Measurements from ENCODE around the gene TSNAXIP1. TPM values are rescaled to one million over a fixed set of nuclear protein-coding genes. Genes with fewer than 3 reads are reported as not detected.

TSNAXIP1 gene
- polyA plus RNA-seq, 3 donors, result 0.23 TPM; not detected in 2

- H3K4me1 Mint-ChIP-seq, result no peaks in the 10 kb centered on the region
- no peaks in the 10 kb centered on the region for H3K9me3 ChIP-seq (replicated peaks in 1 of 2; ENCODE audit: control insufficient read depth in 1 of 2, insufficient read depth in 1 of 2, low read length in 2 of 2)
- H3K36me3 Mint-ChIP-seq, result peaks cover 33 to 47% of the 10 kb centered on the region in 2 donors
- H4K20me1 ChIP-seq (ENCODE audit: insufficient read depth, low read length), result no peaks in the 10 kb centered on the region
- H3K9me3 Mint-ChIP-seq, result no peaks in the 10 kb centered on the region
- H3K27ac Mint-ChIP-seq, result peak overlapping the region in 1 of 7 donors; percentile 6
- intact Hi-C loops (cut with micrococcal nuclease), result loop anchor here in 1 of 2 donors (10.0 kb wide), 1 partner anchor 239 kb away; no protein-coding TSS in a partner anchor
- H3K79me2 ChIP-seq (ENCODE audit: insufficient read depth, low read length), result no peaks in the 10 kb centered on the region
- no peaks in the 10 kb centered on the region for H3K27me3 ChIP-seq (ENCODE audit: control insufficient read depth in 2 of 2, insufficient read depth in 2 of 2, low read length in 2 of 2)
- H3K4me1 ChIP-seq (ENCODE audit: control insufficient read depth in 1 of 2, insufficient read depth in 2 of 2, low read length in 2 of 2), result no peaks in the 10 kb centered on the region
- peaks cover 0 to 2% (median 0%) of the 10 kb centered on the region in 3 donors for H3K27me3 Mint-ChIP-seq (ENCODE audit: low read depth in 3 of 3)
- no peak overlapping the region for H3K4me2 ChIP-seq (replicated peaks; ENCODE audit: extremely low read depth, low read length, poor library complexity, severe bottlenecking)
- WGBS (ENCODE audit: insufficient coverage), result 95% methylated on average over 12 of the region's 14 CpGs
- H3K27ac ChIP-seq (ENCODE audit: low read depth in 1 of 2, low read length in 2 of 2), result no peak overlapping the region
- no peak for DNase-seq
- TF ChIP-seq CTCF (IDR thresholded peaks at IDR 0.05), result no peak
- no peak overlapping the region for H2AFZ ChIP-seq (ENCODE audit: insufficient read depth, low read depth, low read length, poor library complexity, severe bottlenecking)
- no peak overlapping the region for H3K4me3 Mint-ChIP-seq
- H3K9ac ChIP-seq (ENCODE audit: insufficient read depth, low read length, poor library complexity, severe bottlenecking), result no peak overlapping the region
- no peak overlapping the region for H3K4me3 ChIP-seq (replicated peaks in 1 of 3; ENCODE audit: low read depth in 2 of 3, low read length in 3 of 3)
- H3K36me3 ChIP-seq (replicated peaks in 1 of 2; ENCODE audit: control insufficient read depth in 1 of 2, insufficient read depth in 2 of 2, low read length in 2 of 2), result peaks cover 42 to 51% of the 10 kb centered on the region in 2 donors
Observed at GRCh38 chr16:67825906-67826305, 19.2 kb downstream of the TSNAXIP1 start.

- Mint-ChIP-seq H3K36me3 (peaks cover 39 to 60% of the 10 kb centered on the region in 2 donors), H3K9me3 (no peaks in the 10 kb centered on the region), H3K4me3 (no peak overlapping the region), H3K27me3 (ENCODE audit: low read depth in 3 of 3) (peaks cover 0 to 2% (median 0%) of the 10 kb centered on the region in 3 donors), H3K27ac (peak overlapping the region in 1 of 7 donors; percentile 70), H3K4me1 (peaks cover 10% of the 10 kb centered on the region)
- H3K27me3 ChIP-seq (ENCODE audit: control insufficient read depth in 2 of 2, insufficient read depth in 2 of 2, low read length in 2 of 2), result no peaks in the 10 kb centered on the region
- no peak overlapping the region for H3K27ac ChIP-seq (ENCODE audit: low read depth in 1 of 2, low read length in 2 of 2)
- intact Hi-C loops (cut with micrococcal nuclease), result loop anchor here in 1 of 2 donors (10.0 kb wide), 1 partner anchor 236 kb away; no protein-coding TSS in a partner anchor
- H4K20me1 ChIP-seq (ENCODE audit: insufficient read depth, low read length), result no peaks in the 10 kb centered on the region
- no peak overlapping the region for H3K4me3 ChIP-seq (replicated peaks in 1 of 3; ENCODE audit: low read depth in 2 of 3, low read length in 3 of 3)
- H2AFZ ChIP-seq (ENCODE audit: insufficient read depth, low read depth, low read length, poor library complexity, severe bottlenecking), result no peak overlapping the region
- WGBS (ENCODE audit: insufficient coverage), result 100% methylated on average over 3 of the region's 4 CpGs
- no peak overlapping the region for H3K9ac ChIP-seq (ENCODE audit: insufficient read depth, low read length, poor library complexity, severe bottlenecking)
- no peak for DNase-seq
- H3K36me3 ChIP-seq (replicated peaks in 1 of 2; ENCODE audit: control insufficient read depth in 1 of 2, insufficient read depth in 2 of 2, low read length in 2 of 2), result peaks cover 52 to 63% of the 10 kb centered on the region in 2 donors
- TF ChIP-seq CTCF (IDR thresholded peaks at IDR 0.05), result no peak
- H3K4me1 ChIP-seq (ENCODE audit: control insufficient read depth in 1 of 2, insufficient read depth in 2 of 2, low read length in 2 of 2), result peaks cover 8 to 13% of the 10 kb centered on the region in 2 donors
- H3K9me3 ChIP-seq (replicated peaks in 1 of 2; ENCODE audit: control insufficient read depth in 1 of 2, insufficient read depth in 1 of 2, low read length in 2 of 2), result no peaks in the 10 kb centered on the region
- H3K4me2 ChIP-seq (replicated peaks; ENCODE audit: extremely low read depth, low read length, poor library complexity, severe bottlenecking), result no peak overlapping the region
- peaks cover 17% of the 10 kb centered on the region for H3K79me2 ChIP-seq (ENCODE audit: insufficient read depth, low read length)
Observed at GRCh38 chr16:67828651-67829050, 22.0 kb downstream of the TSNAXIP1 start.

Data from CD14-positive monocyte (primary cell).